ENCODE results near the gene HID1.

The HID1 gene

DNA sequence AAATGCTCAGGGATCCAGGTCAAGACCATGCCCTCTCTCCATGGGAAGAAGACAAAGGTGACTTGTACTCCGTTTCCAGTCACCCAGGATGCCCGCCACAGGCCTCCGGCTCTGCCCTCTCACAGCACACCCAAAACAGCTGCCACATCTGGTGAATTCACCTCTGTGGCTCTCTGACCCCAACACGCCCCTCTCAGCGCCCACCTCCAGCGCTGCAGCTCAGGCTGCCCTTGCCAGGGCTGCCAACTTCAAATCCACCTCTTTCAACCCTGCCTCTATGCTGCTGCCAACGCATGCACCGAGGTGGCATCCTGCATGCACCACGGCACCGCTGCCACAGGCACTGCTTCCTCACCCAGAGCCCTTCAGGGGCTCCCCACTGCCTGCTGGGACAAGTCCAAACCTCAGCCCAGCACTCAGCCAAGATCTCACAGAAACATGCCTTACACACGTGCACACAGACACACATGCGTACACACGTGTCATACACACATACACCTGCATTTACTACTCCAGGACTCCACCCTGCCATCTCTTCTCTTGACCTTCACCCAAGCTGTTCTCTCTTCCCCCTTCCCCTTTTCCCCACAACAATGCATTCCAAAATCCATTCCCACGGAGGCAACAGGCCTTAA lies 7.5 kb downstream of the HID1 start:
- no peak for DNase-seq (ENCODE audit: low read depth)
- no peak overlapping the region for H3K4me3 ChIP-seq (ENCODE audit: low read length)
- TF ChIP-seq, protein P1, sequence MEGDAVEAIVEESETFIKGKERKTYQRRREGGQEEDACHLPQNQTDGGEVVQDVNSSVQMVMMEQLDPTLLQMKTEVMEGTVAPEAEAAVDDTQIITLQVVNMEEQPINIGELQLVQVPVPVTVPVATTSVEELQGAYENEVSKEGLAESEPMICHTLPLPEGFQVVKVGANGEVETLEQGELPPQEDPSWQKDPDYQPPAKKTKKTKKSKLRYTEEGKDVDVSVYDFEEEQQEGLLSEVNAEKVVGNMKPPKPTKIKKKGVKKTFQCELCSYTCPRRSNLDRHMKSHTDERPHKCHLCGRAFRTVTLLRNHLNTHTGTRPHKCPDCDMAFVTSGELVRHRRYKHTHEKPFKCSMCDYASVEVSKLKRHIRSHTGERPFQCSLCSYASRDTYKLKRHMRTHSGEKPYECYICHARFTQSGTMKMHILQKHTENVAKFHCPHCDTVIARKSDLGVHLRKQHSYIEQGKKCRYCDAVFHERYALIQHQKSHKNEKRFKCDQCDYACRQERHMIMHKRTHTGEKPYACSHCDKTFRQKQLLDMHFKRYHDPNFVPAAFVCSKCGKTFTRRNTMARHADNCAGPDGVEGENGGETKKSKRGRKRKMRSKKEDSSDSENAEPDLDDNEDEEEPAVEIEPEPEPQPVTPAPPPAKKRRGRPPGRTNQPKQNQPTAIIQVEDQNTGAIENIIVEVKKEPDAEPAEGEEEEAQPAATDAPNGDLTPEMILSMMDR (conservative IDR thresholded peaks at IDR 0.05; ENCODE audit: low read depth, low read length) = no peak

DNA sequence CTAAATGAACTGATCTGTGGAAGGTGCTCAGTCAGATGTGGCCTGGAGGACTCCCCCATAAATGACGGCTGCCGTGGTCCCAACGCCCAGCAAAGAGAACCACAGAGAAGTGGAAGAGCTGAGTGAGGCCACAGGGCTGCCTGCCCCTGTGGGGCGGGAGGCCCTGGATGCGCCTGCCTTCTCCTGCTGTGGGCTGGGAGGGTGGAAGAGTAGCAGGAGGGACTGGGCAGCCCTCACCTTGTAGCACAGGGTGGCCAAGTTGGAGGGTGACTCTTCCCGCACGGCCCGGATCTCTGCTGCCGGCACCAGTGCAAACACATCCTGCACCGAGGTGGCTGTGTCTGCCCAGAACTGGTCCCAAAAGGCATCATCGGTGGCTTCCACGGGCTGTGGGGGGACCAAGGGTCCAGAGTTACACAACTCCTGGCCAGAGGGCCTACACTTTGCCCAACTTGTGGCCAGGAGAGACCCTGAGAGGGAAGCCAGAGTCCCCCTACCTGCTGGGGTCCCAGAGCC lies 8.3 kb downstream of the HID1 start:
- no peak overlapping the region for H3K4me3 ChIP-seq (ENCODE audit: low read length)
- TF ChIP-seq, protein P1 (conservative IDR thresholded peaks at IDR 0.05; ENCODE audit: low read depth, low read length) = no peak
- DNase-seq (ENCODE audit: low read depth) = no peak

DNA sequence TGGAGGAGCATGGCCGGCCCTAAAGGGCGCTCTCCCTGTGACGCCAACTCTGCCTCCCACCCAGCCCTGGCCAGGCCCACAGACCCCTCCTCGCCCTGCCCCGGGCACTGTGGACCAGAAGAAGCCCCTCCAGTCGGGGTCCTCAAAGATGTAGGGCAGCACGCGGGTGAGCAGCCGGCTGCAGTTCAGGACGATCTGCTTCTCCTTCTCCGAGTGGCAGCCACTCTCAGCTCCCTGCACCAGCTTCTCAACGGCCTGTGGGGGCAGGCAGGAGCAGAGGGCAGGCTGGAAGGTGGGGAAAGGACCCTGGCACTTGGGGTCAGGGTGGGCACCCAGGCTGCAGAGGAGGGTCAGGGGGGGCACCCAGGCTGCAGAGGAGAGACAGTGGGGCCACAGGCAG lies 8.9 kb downstream of the HID1 start:
- no peak overlapping the region for H3K4me3 ChIP-seq (ENCODE audit: low read length)
- TF ChIP-seq, protein P1 (conservative IDR thresholded peaks at IDR 0.05; ENCODE audit: low read depth, low read length) = peak; percentile 12
- DNase-seq (ENCODE audit: low read depth) = no peak

DNA sequence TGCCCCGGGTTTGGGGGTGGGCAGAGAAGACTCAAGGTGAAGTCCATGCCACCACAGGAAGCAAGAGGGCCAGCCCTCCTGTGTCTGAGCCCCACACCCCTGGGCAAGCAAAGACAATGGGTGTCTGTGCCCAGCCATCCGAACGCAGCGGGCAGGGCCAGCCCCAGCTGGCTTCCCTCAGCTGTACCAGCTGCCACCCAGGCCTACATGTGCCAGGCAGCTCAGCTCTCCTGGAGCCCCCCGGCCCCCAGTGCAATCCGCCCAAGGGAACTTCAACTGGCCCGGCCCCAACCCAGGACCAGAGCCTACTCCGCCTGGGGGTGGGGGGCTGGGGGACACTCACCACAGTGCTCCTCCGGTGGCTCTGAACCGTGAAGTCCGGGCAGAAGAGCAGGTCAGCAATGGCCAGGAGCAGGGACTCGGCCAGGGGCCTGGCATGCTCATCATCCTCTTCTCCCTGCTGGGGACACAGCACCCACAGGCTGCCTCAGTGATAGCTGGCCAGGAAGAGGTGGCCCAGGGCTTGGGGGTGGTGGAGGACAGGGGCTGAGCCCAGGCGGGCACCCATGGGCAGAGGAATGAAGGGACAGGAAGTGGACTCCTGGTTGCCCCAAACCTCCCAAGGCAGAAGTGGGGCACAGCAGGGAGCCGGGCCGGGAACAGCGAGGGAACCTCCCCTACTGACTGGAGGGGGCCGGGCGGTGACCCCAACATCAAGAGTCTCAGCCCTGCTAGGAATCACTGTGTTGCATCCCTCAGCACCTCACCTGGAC lies 9.8 kb downstream of the HID1 start:
- H3K4me3 ChIP-seq (ENCODE audit: low read length) = no peak overlapping the region
- TF ChIP-seq, protein P1 (conservative IDR thresholded peaks at IDR 0.05; ENCODE audit: low read depth, low read length) = no peak
- DNase-seq (ENCODE audit: low read depth) = no peak

DNA sequence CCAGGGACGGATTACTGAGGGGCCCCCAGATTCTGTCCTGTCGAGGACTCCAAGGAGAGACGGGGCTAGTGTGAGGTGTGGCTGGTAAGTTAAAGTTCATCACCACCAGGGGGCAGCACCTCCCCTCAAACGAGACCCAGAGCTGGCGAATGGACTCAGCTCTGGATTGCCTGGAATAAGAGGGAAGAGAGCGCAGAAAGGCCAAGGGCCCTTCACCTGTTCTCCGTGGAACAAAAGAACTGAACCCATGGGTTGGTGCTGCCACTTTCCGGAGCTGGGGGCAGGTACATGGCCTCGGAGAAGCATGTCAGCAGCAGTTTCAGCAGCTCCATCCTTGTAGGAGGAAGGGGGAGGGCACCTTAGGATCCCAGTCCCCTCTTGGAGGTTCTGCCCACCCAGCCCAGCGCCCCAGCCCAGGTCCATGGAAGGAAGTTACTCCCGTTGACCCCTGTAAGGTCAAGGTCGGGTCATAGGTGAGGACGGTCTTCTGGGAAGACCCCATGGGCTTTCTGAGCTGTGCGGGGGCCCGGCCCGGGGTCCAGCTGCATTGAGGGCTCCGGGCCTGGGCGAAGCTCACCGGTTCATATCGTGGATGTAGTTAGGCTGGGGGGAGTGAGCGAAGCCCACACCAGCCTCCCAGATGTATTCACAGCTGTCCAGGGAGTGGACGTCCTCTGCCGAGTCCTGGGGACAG lies 10.8 kb downstream of the HID1 start:
- DNase-seq (ENCODE audit: low read depth) = no peak

DNA sequence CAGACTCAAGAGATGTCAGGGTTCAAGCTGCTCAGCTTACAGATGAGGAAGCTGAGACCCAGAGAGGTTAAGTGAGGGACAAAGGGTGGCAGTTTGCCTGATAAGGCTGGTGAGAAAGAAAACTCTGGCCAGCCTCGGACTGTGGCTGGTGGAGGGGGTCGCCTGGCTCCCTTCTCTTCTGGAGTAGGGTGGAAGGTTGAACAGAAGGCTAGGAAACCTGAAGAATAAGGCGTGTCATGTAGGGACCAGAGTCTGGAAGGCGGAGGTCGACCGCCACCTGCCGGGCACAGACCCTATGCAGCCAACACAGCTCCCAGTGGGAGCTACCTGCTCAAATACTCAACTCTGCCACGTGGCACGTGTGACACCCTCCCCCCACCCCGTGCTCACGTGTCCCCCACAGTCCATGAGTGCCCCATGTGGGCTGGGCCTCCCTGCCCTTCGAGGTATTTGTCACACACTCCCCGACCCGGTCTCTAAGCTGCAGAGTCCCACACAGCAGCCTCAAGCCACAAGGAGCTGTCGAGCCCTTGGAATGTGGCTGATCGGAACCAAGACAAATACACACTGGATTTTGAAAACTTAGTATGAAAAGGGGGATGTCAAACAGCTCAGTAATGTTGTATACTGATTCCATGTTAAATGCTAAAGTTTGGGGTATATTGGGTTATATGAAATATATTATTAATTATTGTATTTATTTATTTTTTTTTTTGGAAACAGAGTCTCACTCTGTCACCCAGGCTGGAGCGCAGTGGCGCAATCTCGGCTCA lies 11.8 kb downstream of the HID1 start:
- TF ChIP-seq, protein P1 (conservative IDR thresholded peaks at IDR 0.05; ENCODE audit: low read depth, low read length) = peak; percentile 72
- no peak for DNase-seq (ENCODE audit: low read depth)
- H3K4me3 ChIP-seq (ENCODE audit: low read length) = no peak overlapping the region

More for the DNA sequence above, 10.8 kb downstream of the HID1 start:
- H3K4me3 ChIP-seq (ENCODE audit: low read length) = no peak overlapping the region
- TF ChIP-seq, protein P1 (conservative IDR thresholded peaks at IDR 0.05; ENCODE audit: low read depth, low read length) = peak; percentile 69
